Naive B cell (primary cell): ENCODE data around the gene CCDC195. TPM values are rescaled to one million over a fixed set of nuclear protein-coding genes. Genes with fewer than 3 reads are reported as not detected.
"Not testable (repeated sequence)": the region's sequence is repeated elsewhere in the genome, so short reads cannot be mapped to it uniquely, and the experiment has no call there.

Source experiments
- ATAC-seq, 2 donors: fragments of 150-1000 bp; cut with Tn5 transposase; 2 replicates each; pipeline ENCODE4 v1.10.0; 2021; ENCODE audit warnings: low read depth in 2 of 2, mild to moderate bottlenecking in 2 of 2, moderate library complexity in 2 of 2
- DNase-seq: peaks from one replicate; pipeline ENCODE4 v3.0.0; 2022
- H3K27ac Mint-ChIP-seq, 6 donors: one replicate each; pipeline ENCODE4 v1.8.0; 2020 to 2022; ENCODE audit warnings: mild to moderate bottlenecking in 6 of 6, mixed read lengths in 6 of 6, moderate library complexity in 5 of 6, inconsistent platforms in 2 of 6
- H3K27me3 Mint-ChIP-seq, 3 donors: one replicate each; pipeline ENCODE4 v1.8.0; 2021 to 2022; ENCODE audit warnings: mixed read lengths in 3 of 3, mild to moderate bottlenecking in 1 of 3
- H3K36me3 Mint-ChIP-seq, 2 donors: one replicate each; pipeline ENCODE4 v1.8.0; 2020 to 2022; ENCODE audit warnings: mixed read lengths in 2 of 2, inconsistent platforms in 1 of 2, mild to moderate bottlenecking in 1 of 2
- H3K4me1 Mint-ChIP-seq, 3 donors: one replicate each; pipeline ENCODE4 v1.8.0; 2020 to 2022; ENCODE audit warnings: mixed read lengths in 3 of 3, inconsistent platforms in 1 of 3, mild to moderate bottlenecking in 1 of 3, moderate library complexity in 1 of 3
- H3K4me3 Mint-ChIP-seq, 8 donors: one replicate each; pipeline ENCODE4 v1.8.0; 2020 to 2022; ENCODE audit warnings: mild to moderate bottlenecking in 8 of 8, mixed read lengths in 8 of 8, moderate library complexity in 8 of 8, inconsistent platforms in 2 of 8
- H3K9me3 Mint-ChIP-seq, 7 donors: one replicate each; pipeline ENCODE4 v1.8.0; 2020 to 2022; ENCODE audit warnings: mixed read lengths in 7 of 7, mild to moderate bottlenecking in 5 of 7, inconsistent platforms in 2 of 7, moderate library complexity in 1 of 7
- polyA plus RNA-seq, 6 donors: library from polyadenylated mRNA; unstranded; fragments of 300-500 nt; fragmentation: Illumina TruSeq; gene quantifications; one replicate each; pipeline ENCODE4 v1.2.3, GENCODE V29; 2021; ENCODE audit warnings: low read depth in 6 of 6

Gene CCDC195
- polyA plus RNA-seq, 6 donors from 2014 or later: not detected

GRCh38 chr2:224685121-224685520 is 31.0 kb downstream of the CCDC195 start:
- DNase-seq: no peak
- H3K4me1 Mint-ChIP-seq: no peaks in the 10 kb centered on the region
- ATAC-seq: no peak
- no peak overlapping the region for H3K4me3 Mint-ChIP-seq
- peaks cover 8 to 21% (median 12%) of the 10 kb centered on the region in 3 donors for H3K27me3 Mint-ChIP-seq
- H3K9me3 Mint-ChIP-seq: no peaks in the 10 kb centered on the region
- no peak overlapping the region for H3K27ac Mint-ChIP-seq
- H3K36me3 Mint-ChIP-seq: peaks cover 0 to 4% of the 10 kb centered on the region in 2 donors

GRCh38 chr2:224682134-224682533 is 34.0 kb downstream of the CCDC195 start:
- Mint-ChIP-seq H3K4me1 (no peaks in the 10 kb centered on the region), H3K4me3 (no peak overlapping the region), H3K27me3 (peaks cover 8 to 21% (median 12%) of the 10 kb centered on the region in 3 donors), H3K36me3 (peaks cover 0 to 4% of the 10 kb centered on the region in 2 donors), H3K27ac (no peak overlapping the region), H3K9me3 (no peaks in the 10 kb centered on the region)
- DNase-seq (no peak), ATAC-seq (no peak)

GRCh38 chr2:224671731-224672130 is 44.4 kb downstream of the CCDC195 start:
- ATAC-seq (no peak), DNase-seq (no peak)
- peaks cover 0 to 4% (median 0%) of the 10 kb centered on the region in 3 donors for H3K27me3 Mint-ChIP-seq
- no peak overlapping the region for H3K4me3 Mint-ChIP-seq
- no peak overlapping the region for H3K27ac Mint-ChIP-seq
- peaks cover 0 to 5% of the 10 kb centered on the region in 2 donors for H3K36me3 Mint-ChIP-seq
- peaks cover 6 to 11% (median 10%) of the 10 kb centered on the region in 3 donors for H3K4me1 Mint-ChIP-seq
- H3K9me3 Mint-ChIP-seq: peaks cover 0 to 2% (median 0%) of the 10 kb centered on the region in 7 donors

- ATAC-seq: no peak
- Mint-ChIP-seq H3K27ac (no peak overlapping the region), H3K27me3 (no peaks in the 10 kb centered on the region), H3K4me1 (peaks cover 11 to 18% (median 15%) of the 10 kb centered on the region in 3 donors), H3K4me3 (no peak overlapping the region), H3K36me3 (peaks cover 0 to 5% of the 10 kb centered on the region in 2 donors), H3K9me3 (peaks cover 0 to 7% (median 0%) of the 10 kb centered on the region in 7 donors)
- DNase-seq: no peak
These were observed 46.0 kb downstream of the CCDC195 start for GRCh38 chr2:224670203-224670602.

- Mint-ChIP-seq H3K4me3 (no peak overlapping the region), H3K9me3 (peaks cover 0 to 8% (median 2%) of the 10 kb centered on the region in 7 donors), H3K27me3 (no peaks in the 10 kb centered on the region), H3K4me1 (peaks cover 11 to 18% (median 15%) of the 10 kb centered on the region in 3 donors), H3K27ac (no peak overlapping the region), H3K36me3 (peaks cover 0 to 5% of the 10 kb centered on the region in 2 donors)
- ATAC-seq (no peak), DNase-seq (no peak)
These were observed 46.7 kb downstream of the CCDC195 start for GRCh38 chr2:224669449-224669848.

- no peak for DNase-seq
- Mint-ChIP-seq H3K27me3 (no peaks in the 10 kb centered on the region), H3K4me1 (peaks cover 11 to 18% (median 15%) of the 10 kb centered on the region in 3 donors), H3K4me3 (no peak overlapping the region), H3K9me3 (peaks cover 3 to 17% (median 8%) of the 10 kb centered on the region in 7 donors), H3K36me3 (peaks cover 0 to 5% of the 10 kb centered on the region in 2 donors), H3K27ac (peak overlapping the region in 2 of 6 donors; percentile 15 to 43)
- ATAC-seq: no peak
These were observed 47.8 kb downstream of the CCDC195 start for GRCh38 chr2:224668123-224668909.

- Mint-ChIP-seq H3K27me3 (no peaks in the 10 kb centered on the region), H3K27ac (peak overlapping the region in 5 of 6 donors; percentile 12 to 78 (median 51)), H3K4me3 (peak overlapping the region in 4 of 8 donors; percentile 9 to 64 (median 50)), H3K9me3 (peaks cover 6 to 28% (median 19%) of the 10 kb centered on the region in 7 donors), H3K4me1 (peaks cover 11 to 18% (median 15%) of the 10 kb centered on the region in 3 donors), H3K36me3 (peaks cover under 1 to 12% of the 10 kb centered on the region in 2 donors)
- DNase-seq (peak; percentile 33), ATAC-seq (peak; percentile 80 to 91)
These were observed 49.1 kb downstream of the CCDC195 start for GRCh38 chr2:224666951-224667553.

- Mint-ChIP-seq H3K4me1 (peaks cover 11 to 18% (median 15%) of the 10 kb centered on the region in 3 donors), H3K9me3 (peaks cover 7 to 32% (median 21%) of the 10 kb centered on the region in 7 donors), H3K36me3 (peaks cover 6 to 12% of the 10 kb centered on the region in 2 donors)
- H3K27me3 Mint-ChIP-seq, ATAC-seq, H3K27ac Mint-ChIP-seq, H3K4me3 Mint-ChIP-seq, DNase-seq: not testable (repeated sequence)
These were observed 52.8 kb downstream of the CCDC195 start for GRCh38 chr2:224663322-224663721.

GRCh38 chr2:224661708-224662107 is 54.5 kb downstream of the CCDC195 start:
- not testable (repeated sequence) for DNase-seq, H3K4me1 Mint-ChIP-seq, ATAC-seq, H3K27me3 Mint-ChIP-seq, H3K4me3 Mint-ChIP-seq, H3K27ac Mint-ChIP-seq
- Mint-ChIP-seq H3K36me3 (peaks cover 6 to 12% of the 10 kb centered on the region in 2 donors), H3K9me3 (peaks cover 7 to 32% (median 21%) of the 10 kb centered on the region in 7 donors)

- H3K36me3 Mint-ChIP-seq: peaks cover 6 to 12% of the 10 kb centered on the region in 2 donors
- H3K9me3 Mint-ChIP-seq: peaks cover 7 to 32% (median 21%) of the 10 kb centered on the region in 7 donors
- ATAC-seq (no peak), DNase-seq (no peak)
- no peak overlapping the region for H3K27ac Mint-ChIP-seq
- H3K4me1 Mint-ChIP-seq: no peaks in the 10 kb centered on the region
- H3K4me3 Mint-ChIP-seq: no peak overlapping the region
- H3K27me3 Mint-ChIP-seq: peaks cover 0 to 4% (median 0%) of the 10 kb centered on the region in 3 donors
These were observed 56.5 kb downstream of the CCDC195 start for GRCh38 chr2:224659714-224660113.

GRCh38 chr2:224658780-224659405 is 57.3 kb downstream of the CCDC195 start:
- H3K27me3 Mint-ChIP-seq: peaks cover 0 to 4% (median 0%) of the 10 kb centered on the region in 3 donors
- no peak for DNase-seq
- H3K9me3 Mint-ChIP-seq: peaks cover 5 to 31% (median 19%) of the 10 kb centered on the region in 7 donors
- H3K27ac Mint-ChIP-seq: peak overlapping the region in 1 of 6 donors; percentile 61
- H3K4me3 Mint-ChIP-seq: no peak overlapping the region
- H3K4me1 Mint-ChIP-seq: no peaks in the 10 kb centered on the region
- ATAC-seq: no peak
- peaks cover 6 to 12% of the 10 kb centered on the region in 2 donors for H3K36me3 Mint-ChIP-seq

GRCh38 chr2:224657349-224657748 is 58.8 kb downstream of the CCDC195 start:
- Mint-ChIP-seq H3K27me3 (peaks cover 0 to 4% (median 0%) of the 10 kb centered on the region in 3 donors), H3K4me3 (no peak overlapping the region), H3K27ac (no peak overlapping the region), H3K4me1 (no peaks in the 10 kb centered on the region), H3K9me3 (peaks cover 0 to 17% (median 4%) of the 10 kb centered on the region in 7 donors), H3K36me3 (peaks cover 0 to 6% of the 10 kb centered on the region in 2 donors)
- DNase-seq (no peak), ATAC-seq (no peak)

- no peak for DNase-seq
- H3K36me3 Mint-ChIP-seq: no peaks in the 10 kb centered on the region
- H3K27me3 Mint-ChIP-seq: peaks cover 0 to 8% (median 0%) of the 10 kb centered on the region in 3 donors
- peaks cover 0 to 11% (median 4%) of the 10 kb centered on the region in 7 donors for H3K9me3 Mint-ChIP-seq
- no peak overlapping the region for H3K27ac Mint-ChIP-seq
- no peak overlapping the region for H3K4me3 Mint-ChIP-seq
- ATAC-seq: no peak
- H3K4me1 Mint-ChIP-seq: peaks cover 0 to 7% (median 0%) of the 10 kb centered on the region in 3 donors
These were observed 61.1 kb downstream of the CCDC195 start for GRCh38 chr2:224655006-224655537.
